ENCODE results near the gene CT45A3. TPM values are rescaled to one million over a fixed set of nuclear protein-coding genes. Genes with fewer than 3 reads are reported as not detected.
A peak's percentile ranks its signal among the peaks of the same experiment; 100 is the strongest.
"Not testable (repeated sequence)": the region's sequence is repeated elsewhere in the genome, so short reads cannot be mapped to it uniquely, and the experiment has no call there.

The CT45A3 gene, protein sequence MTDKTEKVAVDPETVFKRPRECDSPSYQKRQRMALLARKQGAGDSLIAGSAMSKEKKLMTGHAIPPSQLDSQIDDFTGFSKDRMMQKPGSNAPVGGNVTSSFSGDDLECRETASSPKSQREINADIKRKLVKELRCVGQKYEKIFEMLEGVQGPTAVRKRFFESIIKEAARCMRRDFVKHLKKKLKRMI
- total RNA-seq, result not detected
- polyA plus RNA-seq, result not detected

GRCh38 chrX:135768091-135768490 is at the start of gene CT45A3:
Gene CT45A3, minus strand, starts transcription at chrX:135768191. Its CDS starts 3,747 bp downstream, at chrX:135764444.
- not testable (repeated sequence) for H3K27ac ChIP-seq (ENCODE audit: insufficient read depth, low read length, poor library complexity, severe bottlenecking); H3K4me1 Mint-ChIP-seq; H3K27me3 Mint-ChIP-seq; H3K4me3 Mint-ChIP-seq; H3K4me3 ChIP-seq (ENCODE audit: low read depth, low read length); H3K27ac Mint-ChIP-seq; H3K27me3 ChIP-seq (ENCODE audit: control insufficient read depth, insufficient read depth, low read length); DNase-seq; H3K9me3 ChIP-seq (ENCODE audit: control insufficient read depth in 2 of 2, low read length in 2 of 2); ATAC-seq (ENCODE audit: low read depth in 2 of 2); H3K9me3 Mint-ChIP-seq; H3K36me3 ChIP-seq (ENCODE audit: control insufficient read depth, insufficient read depth, low read length); H3K4me1 ChIP-seq (ENCODE audit: control insufficient read depth, insufficient read depth, low read length, poor library complexity, severe bottlenecking); H3K36me3 Mint-ChIP-seq

- H3K27me3 Mint-ChIP-seq; ATAC-seq (ENCODE audit: low read depth in 2 of 2); H3K9me3 Mint-ChIP-seq; H3K4me3 Mint-ChIP-seq; DNase-seq; H3K4me1 ChIP-seq (ENCODE audit: control insufficient read depth, insufficient read depth, low read length, poor library complexity, severe bottlenecking); H3K27me3 ChIP-seq (ENCODE audit: control insufficient read depth, insufficient read depth, low read length); H3K27ac ChIP-seq (ENCODE audit: insufficient read depth, low read length, poor library complexity, severe bottlenecking); H3K36me3 ChIP-seq (ENCODE audit: control insufficient read depth, insufficient read depth, low read length); H3K36me3 Mint-ChIP-seq; H3K9me3 ChIP-seq (ENCODE audit: control insufficient read depth in 2 of 2, low read length in 2 of 2); H3K27ac Mint-ChIP-seq; H3K4me3 ChIP-seq (ENCODE audit: low read depth, low read length); H3K4me1 Mint-ChIP-seq: not testable (repeated sequence)
Observed at GRCh38 chrX:135802687-135803086, 34.7 kb upstream of the CT45A3 start, which contains the start of gene CT45A6. Gene CT45A6, minus strand, starts transcription at chrX:135802787. Its CDS starts 3,794 bp downstream, at chrX:135798993.

GRCh38 chrX:135785403-135785802 is 17.4 kb upstream of the CT45A3 start, which contains the start of gene CT45A5:
Gene CT45A5, minus strand, starts transcription at chrX:135785503. Its CDS starts 3,774 bp downstream, at chrX:135781729.
- H3K4me3 Mint-ChIP-seq; ATAC-seq (ENCODE audit: low read depth in 2 of 2); H3K36me3 Mint-ChIP-seq: not testable (repeated sequence)

DNA sequence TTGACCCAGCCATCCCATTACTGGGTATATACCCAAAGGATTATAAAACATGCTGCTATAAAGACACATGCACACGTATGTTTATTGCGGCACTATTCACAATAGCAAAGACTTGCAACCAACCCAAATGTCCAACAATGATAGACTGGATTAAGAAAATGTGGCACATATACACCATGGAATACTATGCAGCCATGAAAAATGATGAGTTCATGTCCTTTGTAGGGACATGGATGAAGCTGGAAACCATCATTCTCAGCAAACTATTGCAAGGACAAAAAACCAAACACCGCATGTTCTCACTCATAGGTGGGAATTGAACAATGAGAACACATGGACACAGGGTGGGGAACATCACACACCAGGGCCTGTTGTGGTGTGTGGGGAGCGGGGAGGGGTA is 23.3 kb downstream of the CT45A3 start:
- H3K4me1 ChIP-seq (ENCODE audit: control insufficient read depth, insufficient read depth, low read length, poor library complexity, severe bottlenecking); H3K4me3 ChIP-seq (ENCODE audit: low read depth, low read length); H3K4me3 Mint-ChIP-seq; H3K9me3 Mint-ChIP-seq; DNase-seq; H3K36me3 ChIP-seq (ENCODE audit: control insufficient read depth, insufficient read depth, low read length); H3K27me3 ChIP-seq (ENCODE audit: control insufficient read depth, insufficient read depth, low read length); H3K27ac ChIP-seq (ENCODE audit: insufficient read depth, low read length, poor library complexity, severe bottlenecking); H3K27me3 Mint-ChIP-seq; H3K27ac Mint-ChIP-seq; ATAC-seq (ENCODE audit: low read depth in 2 of 2); H3K4me1 Mint-ChIP-seq; H3K36me3 Mint-ChIP-seq; H3K9me3 ChIP-seq (ENCODE audit: control insufficient read depth in 2 of 2, low read length in 2 of 2): not testable (repeated sequence)

More at GRCh38 chrX:135785403-135785802, 17.4 kb upstream of the CT45A3 start, which contains the start of gene CT45A5:
- H3K27me3 ChIP-seq (ENCODE audit: control insufficient read depth, insufficient read depth, low read length); H3K36me3 ChIP-seq (ENCODE audit: control insufficient read depth, insufficient read depth, low read length); H3K4me3 ChIP-seq (ENCODE audit: low read depth, low read length); H3K27me3 Mint-ChIP-seq; H3K4me1 ChIP-seq (ENCODE audit: control insufficient read depth, insufficient read depth, low read length, poor library complexity, severe bottlenecking); H3K9me3 ChIP-seq (ENCODE audit: control insufficient read depth in 2 of 2, low read length in 2 of 2); H3K9me3 Mint-ChIP-seq; H3K4me1 Mint-ChIP-seq; H3K27ac ChIP-seq (ENCODE audit: insufficient read depth, low read length, poor library complexity, severe bottlenecking); DNase-seq; H3K27ac Mint-ChIP-seq: not testable (repeated sequence)

- H3K27me3 Mint-ChIP-seq, result no peaks in the 10 kb centered on the region
- no peak overlapping the region for H3K4me3 Mint-ChIP-seq
- H3K27ac Mint-ChIP-seq, result no peak overlapping the region
- no peaks in the 10 kb centered on the region for H3K27me3 ChIP-seq (ENCODE audit: control insufficient read depth, insufficient read depth, low read length)
- H3K27ac ChIP-seq (ENCODE audit: insufficient read depth, low read length, poor library complexity, severe bottlenecking), result no peak overlapping the region
- DNase-seq, result no peak
- no peaks in the 10 kb centered on the region for H3K4me1 ChIP-seq (ENCODE audit: control insufficient read depth, insufficient read depth, low read length, poor library complexity, severe bottlenecking)
- peaks cover 0 to 3% (median 0%) of the 10 kb centered on the region in 4 donors for H3K4me1 Mint-ChIP-seq
- no peak overlapping the region for H3K4me3 ChIP-seq (ENCODE audit: low read depth, low read length)
- no peaks in the 10 kb centered on the region for H3K9me3 ChIP-seq (ENCODE audit: control insufficient read depth in 2 of 2, low read length in 2 of 2)
- no peaks in the 10 kb centered on the region for H3K9me3 Mint-ChIP-seq
- H3K36me3 ChIP-seq (ENCODE audit: control insufficient read depth, insufficient read depth, low read length), result no peaks in the 10 kb centered on the region
- H3K36me3 Mint-ChIP-seq, result no peaks in the 10 kb centered on the region
- ATAC-seq (ENCODE audit: low read depth in 2 of 2), result no peak
Observed at GRCh38 chrX:135741192-135741715, 26.7 kb downstream of the CT45A3 start.

DNA sequence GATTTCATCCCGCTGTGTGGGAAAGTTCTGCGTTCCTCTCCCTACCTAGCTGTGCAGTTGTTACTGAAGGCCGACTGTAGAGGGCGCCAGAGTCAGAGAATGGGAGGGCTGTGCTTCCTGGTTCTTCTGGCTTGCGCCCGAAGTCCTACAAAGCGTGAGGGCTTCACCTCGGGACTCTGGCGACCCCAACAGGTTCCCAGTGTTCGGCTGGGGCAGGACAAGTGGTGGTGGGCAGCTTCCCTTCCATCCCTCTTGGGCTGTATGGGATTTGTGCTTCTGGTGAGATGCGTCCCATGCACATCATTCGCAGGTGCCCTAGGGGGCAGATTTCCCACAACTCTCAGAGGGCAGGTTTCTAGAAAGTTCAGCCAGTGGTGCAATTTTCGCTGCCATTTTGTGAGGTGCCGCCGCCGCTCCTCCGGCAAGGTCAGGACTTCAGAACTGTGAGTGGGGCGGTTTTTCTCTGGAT is 27.3 kb downstream of the CT45A3 start:
- H3K27ac Mint-ChIP-seq, result no peak overlapping the region
- H3K27ac ChIP-seq (ENCODE audit: insufficient read depth, low read length, poor library complexity, severe bottlenecking), result no peak overlapping the region
- no peaks in the 10 kb centered on the region for H3K36me3 ChIP-seq (ENCODE audit: control insufficient read depth, insufficient read depth, low read length)
- no peak overlapping the region for H3K4me3 Mint-ChIP-seq
- H3K4me1 Mint-ChIP-seq, result peaks cover 0 to 3% (median 0%) of the 10 kb centered on the region in 4 donors
- ATAC-seq (ENCODE audit: low read depth in 2 of 2), result no peak
- no peaks in the 10 kb centered on the region for H3K9me3 Mint-ChIP-seq
- peak in 2 of 3 donors; percentile 12 to 43 for DNase-seq
- H3K27me3 ChIP-seq (ENCODE audit: control insufficient read depth, insufficient read depth, low read length), result no peaks in the 10 kb centered on the region
- no peaks in the 10 kb centered on the region for H3K36me3 Mint-ChIP-seq
- no peaks in the 10 kb centered on the region for H3K9me3 ChIP-seq (ENCODE audit: control insufficient read depth in 2 of 2, low read length in 2 of 2)
- no peaks in the 10 kb centered on the region for H3K4me1 ChIP-seq (ENCODE audit: control insufficient read depth, insufficient read depth, low read length, poor library complexity, severe bottlenecking)
- no peaks in the 10 kb centered on the region for H3K27me3 Mint-ChIP-seq
- H3K4me3 ChIP-seq (ENCODE audit: low read depth, low read length), result no peak overlapping the region

DNA sequence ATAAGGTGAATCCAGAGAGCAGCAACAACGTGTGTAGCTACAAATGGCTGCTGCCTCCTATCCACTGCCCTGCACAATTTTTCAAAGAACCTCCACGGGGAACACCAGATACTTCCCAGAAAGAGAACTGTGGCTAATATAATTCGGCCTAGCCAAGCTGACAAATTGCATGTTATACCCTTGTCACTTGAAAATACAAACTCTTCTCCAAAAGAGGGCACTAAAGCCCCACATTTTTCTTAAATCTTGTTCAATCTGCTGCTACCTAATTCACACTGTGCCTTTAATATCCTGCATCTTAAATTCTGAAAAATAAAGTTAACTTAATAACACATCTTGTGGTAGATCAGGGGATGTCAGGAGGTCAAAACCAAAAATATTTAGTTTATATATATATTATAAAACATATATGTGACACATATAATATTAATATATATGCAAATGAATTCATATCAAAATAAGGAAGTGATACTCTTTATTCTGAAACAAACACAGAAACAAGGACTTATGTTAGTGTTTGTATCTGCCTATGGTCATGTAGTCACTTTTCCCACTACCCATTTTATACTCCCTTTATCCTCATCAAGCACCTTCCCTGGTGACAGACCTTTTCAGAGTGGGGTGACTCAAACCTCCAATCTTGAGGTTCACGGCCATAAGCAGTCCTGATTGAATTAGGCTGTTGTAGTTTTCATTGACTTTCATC is 30.5 kb downstream of the CT45A3 start:
- Mint-ChIP-seq H3K27me3 (no peaks in the 10 kb centered on the region), H3K4me1 (peaks cover 0 to 3% (median 0%) of the 10 kb centered on the region in 4 donors), H3K4me3 (no peak overlapping the region), H3K36me3 (no peaks in the 10 kb centered on the region), H3K9me3 (no peaks in the 10 kb centered on the region), H3K27ac (no peak overlapping the region)
- H3K36me3 ChIP-seq (ENCODE audit: control insufficient read depth, insufficient read depth, low read length), result no peaks in the 10 kb centered on the region
- H3K4me1 ChIP-seq (ENCODE audit: control insufficient read depth, insufficient read depth, low read length, poor library complexity, severe bottlenecking), result no peaks in the 10 kb centered on the region
- no peaks in the 10 kb centered on the region for H3K9me3 ChIP-seq (ENCODE audit: control insufficient read depth in 2 of 2, low read length in 2 of 2)
- no peaks in the 10 kb centered on the region for H3K27me3 ChIP-seq (ENCODE audit: control insufficient read depth, insufficient read depth, low read length)
- DNase-seq (peak in 1 of 3 donors; percentile 4), ATAC-seq (ENCODE audit: low read depth in 2 of 2) (no peak)
- no peak overlapping the region for H3K27ac ChIP-seq (ENCODE audit: insufficient read depth, low read length, poor library complexity, severe bottlenecking)
- H3K4me3 ChIP-seq (ENCODE audit: low read depth, low read length), result no peak overlapping the region
